A673 (cell line): ENCODE results near the gene MIDN.

Experiments used
- CTCF ChIP-seq: fragments of 300-800, 200-600 bp; sonication (generic); conservative IDR thresholded peaks from 2 replicates; pipeline ENCODE4 v1.5.1; 2017; ENCODE audit warnings: low read depth, mild to moderate bottlenecking, antibody characterized with exemption, low read length, moderate library complexity, mixed read lengths
- EZH2 ChIP-seq: fragments of 200-600 bp; sonication (generic); IDR thresholded peaks from 2 replicates; pipeline ENCODE4 v1.6.1; 2017; ENCODE audit warnings: borderline replicate concordance, low read depth, mild to moderate bottlenecking, mixed read lengths, antibody characterized with exemption, low read length; ENCODE audit not compliant: poor library complexity, severe bottlenecking

GRCh38 chr19:1233115-1233667, 15.2 kb upstream of the MIDN start:
- TF ChIP-seq CTCF, result no peak
- TF ChIP-seq EZH2, result no peak
